Fibroblast of villous mesenchyme (primary cell): Measurements from ENCODE around the gene LRRC36. TPM values are rescaled to one million over a fixed set of nuclear protein-coding genes. Genes with fewer than 3 reads are reported as not detected.

Experiments used
- DNase-seq: peaks from one replicate; pipeline ENCODE4 v3.0.0-alpha.2; 2010; ENCODE audit warnings: low read depth
- H3K4me3 ChIP-seq: 2 replicates; pipeline ENCODE4 v1.5.1; 2011; ENCODE audit warnings: low read depth, mild to moderate bottlenecking, low read length
- total RNA-seq: library from RNA; depleted of rRNA; stranded (reverse); fragments of >200 nt; gene quantifications from 2 replicates; pipeline ENCODE4 v1.2.3, GENCODE V29; 2012
- TF ChIP-seq, protein P1 (sequence below): IDR thresholded peaks from 2 replicates; pipeline ENCODE4 v1.5.1; 2012; ENCODE audit warnings: low read depth, mild to moderate bottlenecking, low read length; ENCODE audit not compliant: insufficient read depth

LRRC36 gene
- total RNA-seq, 1 donor: not detected

DNA sequence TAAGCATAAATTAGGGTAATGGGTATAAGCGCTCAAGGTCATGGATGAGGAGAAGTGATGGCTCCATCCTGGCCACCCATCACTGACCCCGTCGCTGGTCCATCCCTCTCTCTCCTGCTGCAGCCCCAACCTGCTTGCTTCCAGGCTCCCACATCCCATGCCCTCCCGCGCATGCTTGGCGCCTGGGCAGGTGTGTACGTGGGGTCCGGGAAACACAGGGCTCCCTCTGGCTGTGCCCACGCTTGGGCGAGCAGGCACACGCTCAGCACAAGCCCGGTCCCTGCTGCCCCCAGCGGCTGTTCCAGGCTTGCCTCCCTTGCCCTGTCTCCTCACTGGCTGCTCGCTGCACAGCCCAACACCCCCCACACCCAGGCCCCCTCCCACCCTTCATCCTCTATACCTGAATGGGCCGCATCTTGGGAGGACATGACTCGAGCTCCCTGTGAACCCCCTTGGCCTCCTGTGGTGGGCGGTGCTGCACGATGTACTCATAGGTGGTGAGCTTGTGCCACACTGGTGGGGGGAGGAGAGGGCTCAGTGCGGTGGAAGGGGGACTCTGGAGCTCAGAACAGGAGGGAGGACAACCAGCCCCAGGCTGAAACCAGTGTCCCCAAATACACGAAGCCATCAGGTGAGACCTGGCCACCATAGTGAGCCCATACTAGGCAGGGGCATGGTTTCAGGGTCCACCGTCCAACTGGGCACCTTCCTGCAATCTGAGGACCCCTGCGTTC is 71.4 kb downstream of the LRRC36 start:
- no peak overlapping the region for H3K4me3 ChIP-seq
- no peak for DNase-seq
- TF ChIP-seq, protein P1, sequence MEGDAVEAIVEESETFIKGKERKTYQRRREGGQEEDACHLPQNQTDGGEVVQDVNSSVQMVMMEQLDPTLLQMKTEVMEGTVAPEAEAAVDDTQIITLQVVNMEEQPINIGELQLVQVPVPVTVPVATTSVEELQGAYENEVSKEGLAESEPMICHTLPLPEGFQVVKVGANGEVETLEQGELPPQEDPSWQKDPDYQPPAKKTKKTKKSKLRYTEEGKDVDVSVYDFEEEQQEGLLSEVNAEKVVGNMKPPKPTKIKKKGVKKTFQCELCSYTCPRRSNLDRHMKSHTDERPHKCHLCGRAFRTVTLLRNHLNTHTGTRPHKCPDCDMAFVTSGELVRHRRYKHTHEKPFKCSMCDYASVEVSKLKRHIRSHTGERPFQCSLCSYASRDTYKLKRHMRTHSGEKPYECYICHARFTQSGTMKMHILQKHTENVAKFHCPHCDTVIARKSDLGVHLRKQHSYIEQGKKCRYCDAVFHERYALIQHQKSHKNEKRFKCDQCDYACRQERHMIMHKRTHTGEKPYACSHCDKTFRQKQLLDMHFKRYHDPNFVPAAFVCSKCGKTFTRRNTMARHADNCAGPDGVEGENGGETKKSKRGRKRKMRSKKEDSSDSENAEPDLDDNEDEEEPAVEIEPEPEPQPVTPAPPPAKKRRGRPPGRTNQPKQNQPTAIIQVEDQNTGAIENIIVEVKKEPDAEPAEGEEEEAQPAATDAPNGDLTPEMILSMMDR: no peak

DNA sequence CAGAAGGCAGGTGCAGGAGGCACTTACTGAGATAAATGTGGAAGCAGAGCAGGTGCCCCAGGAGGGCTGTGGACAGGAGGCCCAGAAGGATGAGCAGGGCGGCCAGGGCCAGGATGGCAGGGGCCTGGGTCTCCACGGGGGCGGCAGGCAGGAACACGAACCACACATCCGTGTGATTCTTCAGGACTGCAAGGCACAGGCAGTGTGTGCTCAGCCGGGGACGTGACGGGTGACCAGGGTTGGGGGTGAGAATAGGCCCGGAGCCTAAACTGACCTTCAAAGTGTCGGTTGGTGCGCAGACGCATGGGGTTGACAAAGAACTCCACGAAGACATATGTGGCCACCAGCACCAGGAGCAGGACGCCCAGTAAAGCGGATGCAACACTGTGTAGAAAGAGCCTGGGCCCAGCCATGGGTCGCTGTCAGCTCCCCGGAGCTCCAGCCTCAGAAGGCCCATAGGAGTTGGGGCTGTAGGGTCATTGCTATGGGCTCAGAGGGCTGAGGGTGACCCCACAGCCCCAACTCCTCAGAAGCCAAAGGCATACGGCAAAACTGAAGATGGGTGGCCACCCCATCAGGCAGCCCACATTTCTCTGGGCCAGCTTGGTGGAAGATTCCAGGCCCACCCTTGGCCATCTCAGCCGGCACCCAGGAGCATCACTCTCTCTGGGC is 72.1 kb downstream of the LRRC36 start:
- TF ChIP-seq, protein P1: no peak
- DNase-seq: no peak

DNA sequence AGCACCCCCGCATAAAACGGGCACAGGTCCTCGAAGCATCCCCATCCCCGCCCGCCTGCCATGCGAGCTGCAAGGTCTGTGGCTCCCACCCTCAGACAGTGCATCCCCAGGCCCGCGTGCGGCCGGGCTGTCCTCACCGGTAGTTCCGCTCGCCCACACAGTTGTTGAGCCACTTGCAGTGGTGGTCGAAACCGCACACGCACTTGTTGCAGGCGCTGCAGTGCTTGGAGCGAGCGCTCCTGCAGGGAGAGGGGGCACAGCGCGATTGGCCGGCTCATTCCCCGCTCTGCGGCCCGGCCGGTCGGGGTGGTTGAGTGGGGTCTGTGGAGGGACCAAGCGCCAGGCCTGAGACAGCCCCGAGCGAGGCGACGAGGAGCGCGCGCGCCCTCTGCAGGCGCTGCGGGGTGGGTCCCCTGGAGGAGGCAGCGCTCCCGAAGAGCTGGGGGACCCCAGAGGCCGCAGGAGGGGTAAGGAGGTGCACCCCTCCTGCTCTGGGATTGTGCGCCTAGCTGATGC is 72.7 kb downstream of the LRRC36 start:
- DNase-seq: peak; percentile 26
- no peak overlapping the region for H3K4me3 ChIP-seq

More for the DNA sequence above, 72.1 kb downstream of the LRRC36 start:
- no peak overlapping the region for H3K4me3 ChIP-seq

GRCh38 chr16:67399749-67400704 is 73.4 kb downstream of the LRRC36 start:
- no peak overlapping the region for H3K4me3 ChIP-seq
- no peak for DNase-seq
- TF ChIP-seq, protein P1: no peak

More for the DNA sequence above, 72.7 kb downstream of the LRRC36 start:
- TF ChIP-seq, protein P1: peak; percentile 73

- no peak for DNase-seq
- TF ChIP-seq, protein P1: no peak
Observed at GRCh38 chr16:67400901-67401300, 74.3 kb downstream of the LRRC36 start.

DNA sequence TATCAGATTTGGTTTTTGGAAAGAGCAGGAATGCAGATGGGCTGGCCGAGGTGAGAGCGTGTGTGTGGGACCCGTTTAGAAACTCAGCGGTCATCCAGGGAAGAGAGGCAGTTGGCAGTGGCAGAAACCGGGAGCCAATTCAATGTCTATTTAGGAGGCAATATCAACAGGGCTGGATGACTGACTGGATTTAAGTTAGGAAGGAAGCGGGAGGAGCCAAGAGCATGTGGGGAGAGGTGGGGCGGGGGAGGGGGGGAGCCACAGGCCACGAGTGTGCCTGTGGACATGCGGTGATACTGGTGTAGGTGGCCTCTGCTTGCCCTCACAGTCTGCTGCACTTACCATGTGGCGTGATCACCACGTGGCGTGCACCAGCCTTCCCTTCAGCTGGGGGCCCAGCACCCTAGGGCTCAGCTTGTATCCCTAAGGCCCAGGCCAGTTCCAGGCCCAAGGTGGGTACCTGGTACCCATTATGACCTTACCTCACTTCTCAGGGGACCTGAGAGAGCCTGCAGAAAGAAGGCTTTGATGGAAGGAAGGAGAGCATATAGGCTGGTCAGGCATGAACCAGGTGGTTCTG is 77.5 kb downstream of the LRRC36 start:
- DNase-seq: no peak
- TF ChIP-seq, protein P1: no peak
- no peak overlapping the region for H3K4me3 ChIP-seq

More at GRCh38 chr16:67400901-67401300, 74.3 kb downstream of the LRRC36 start:
- no peak overlapping the region for H3K4me3 ChIP-seq
